ENCODE results near the gene IRF7.

The IRF7 gene

DNA sequence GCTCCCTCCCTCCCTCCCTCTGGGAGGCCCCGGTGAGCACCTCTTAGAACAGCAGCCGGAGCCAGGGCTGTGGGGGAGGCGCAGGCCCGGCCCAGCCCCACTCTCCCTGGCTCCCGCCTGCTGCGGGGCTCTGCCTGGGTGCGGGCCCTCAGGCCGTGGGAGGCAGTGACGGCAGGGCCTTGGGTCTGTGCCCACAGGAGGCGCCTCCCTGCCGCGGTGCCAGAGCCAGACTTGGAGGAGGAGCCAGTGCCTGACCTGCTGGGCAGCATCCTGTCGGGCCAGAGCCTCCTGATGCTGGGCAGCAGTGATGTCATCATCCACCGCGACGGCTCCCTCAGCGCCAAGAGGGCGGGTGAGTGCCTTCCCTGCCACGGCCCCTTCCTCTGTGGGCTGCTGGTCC is 9.5 kb downstream of the IRF7 start:
- no peak for DNase-seq

DNA sequence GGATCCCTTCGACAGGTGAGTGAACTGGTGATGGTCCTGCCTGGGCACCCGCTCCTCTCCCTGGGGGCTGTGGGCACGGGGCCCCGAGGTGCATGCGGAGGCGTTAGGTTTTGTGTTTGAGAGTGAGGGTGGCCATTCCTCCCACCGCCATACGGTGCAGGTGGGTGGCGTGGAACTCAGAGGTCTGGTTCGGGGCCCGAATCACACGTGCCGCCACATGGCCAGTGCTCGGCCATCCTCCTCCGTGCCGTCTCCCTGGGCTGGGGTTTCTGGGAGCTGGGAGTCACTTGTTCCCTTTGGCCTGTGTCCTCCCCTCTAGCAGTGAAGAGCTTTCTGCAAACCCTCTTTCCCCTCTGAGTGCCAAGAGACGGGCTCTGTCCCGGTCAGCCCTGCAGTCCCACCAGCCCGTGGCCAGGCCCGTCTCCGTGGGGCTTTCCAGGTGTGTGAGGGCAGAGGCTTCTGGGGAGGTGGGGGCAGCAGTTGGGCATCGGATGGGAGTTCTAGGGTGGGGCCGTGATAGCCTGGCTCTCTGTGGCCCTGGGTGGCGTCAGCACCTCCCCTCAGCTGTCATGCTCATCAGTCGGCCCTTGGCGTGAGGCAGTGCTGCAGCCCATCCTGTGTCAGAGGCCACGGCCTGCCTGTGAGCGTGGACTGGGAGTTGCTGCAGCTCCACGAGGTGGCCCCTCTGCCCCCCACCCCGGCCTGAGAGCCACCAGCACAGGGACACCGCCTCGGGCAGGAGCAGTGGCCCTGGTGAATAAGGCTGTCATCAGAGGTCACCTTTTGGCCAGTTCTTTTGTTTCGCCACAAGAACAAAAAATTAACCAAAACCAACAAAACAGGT is 10.2 kb downstream of the IRF7 start:
- no peak for DNase-seq

DNA sequence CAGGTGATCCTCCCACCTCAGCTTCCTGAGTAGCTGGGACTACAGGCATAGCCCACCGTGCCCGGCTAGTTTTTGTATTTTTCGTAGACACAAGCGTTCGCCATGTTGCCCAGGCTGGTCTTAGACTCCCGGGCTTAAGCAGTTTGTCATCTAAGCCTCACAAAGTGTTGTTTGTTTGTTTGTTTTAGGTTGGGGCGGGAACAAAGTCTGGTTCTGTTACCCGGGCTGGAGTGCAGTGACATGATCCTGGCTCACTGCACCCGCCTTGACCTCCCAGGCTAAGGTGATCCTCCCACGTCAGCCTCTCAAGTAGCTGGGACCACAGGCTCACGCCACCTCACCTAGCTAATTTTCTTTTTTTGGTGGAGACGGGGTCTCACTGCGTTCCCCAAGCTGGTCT is 12.6 kb downstream of the IRF7 start:
- DNase-seq: no peak

DNA sequence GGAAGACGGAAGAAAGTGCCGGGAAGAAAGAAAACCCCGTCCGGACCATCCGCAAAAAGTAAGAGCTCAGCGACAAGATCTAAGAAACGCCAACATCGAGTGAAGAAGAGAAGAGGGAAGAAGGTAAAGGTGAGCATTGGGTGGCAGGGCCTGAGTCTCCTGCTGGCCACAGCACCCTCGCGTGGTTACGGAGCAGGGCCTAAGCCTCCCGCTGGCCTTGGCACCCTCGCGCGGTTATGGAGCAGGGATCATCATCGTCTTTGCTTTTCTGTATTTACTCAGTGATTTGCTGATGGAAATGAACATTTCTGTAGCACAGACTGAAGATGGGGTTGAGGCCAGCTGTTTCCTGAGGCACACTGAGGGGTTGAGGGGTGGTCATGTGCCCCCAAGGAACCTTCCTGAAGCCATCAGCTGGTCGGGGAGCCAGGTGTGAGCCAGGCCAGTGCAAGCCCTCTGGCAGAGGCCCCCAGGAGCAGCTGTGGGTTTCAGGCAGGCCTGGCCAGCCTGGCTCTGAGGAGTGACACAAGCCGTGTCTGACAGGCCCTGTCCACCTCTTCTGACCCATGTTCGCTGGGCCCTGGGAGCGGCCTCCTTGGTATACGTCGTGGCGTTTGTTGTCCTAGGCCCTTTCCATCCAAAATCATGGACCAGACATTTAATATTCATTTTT is 14.0 kb downstream of the IRF7 start:
- no peak for DNase-seq

DNA sequence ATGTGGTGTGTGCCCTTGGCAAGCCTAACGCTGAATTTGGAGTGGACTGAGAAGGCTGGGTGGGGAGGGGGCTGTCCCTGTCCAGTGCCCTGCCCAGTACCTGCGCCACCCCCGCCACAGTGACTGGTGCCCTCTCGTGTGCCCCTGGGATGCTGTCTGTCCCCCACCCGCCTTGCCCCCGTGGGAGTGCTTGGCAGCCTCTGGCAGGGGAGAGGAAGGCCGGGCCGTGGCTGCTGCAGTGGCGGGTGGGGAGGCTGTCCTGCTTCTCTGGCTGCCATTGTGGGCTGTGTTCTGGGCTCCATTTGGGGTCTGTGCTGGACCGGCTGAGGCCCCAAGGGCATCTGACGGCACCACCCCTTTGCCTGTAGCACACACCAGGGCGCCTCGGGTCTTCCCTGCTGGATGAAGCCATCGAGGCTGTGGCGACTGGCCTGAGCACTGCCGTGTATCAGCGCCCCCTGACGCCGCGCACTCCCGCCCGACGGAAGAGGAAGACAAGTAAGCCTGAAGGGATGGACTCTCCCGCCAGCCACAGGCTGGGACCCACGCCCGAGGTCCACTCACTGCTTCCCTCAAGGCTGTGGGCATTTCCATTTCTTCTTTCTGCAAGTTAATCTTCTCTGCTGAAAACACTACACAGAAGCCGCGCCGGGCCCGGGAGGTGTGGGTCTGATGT is 17.6 kb downstream of the IRF7 start:
- DNase-seq: no peak

DNA sequence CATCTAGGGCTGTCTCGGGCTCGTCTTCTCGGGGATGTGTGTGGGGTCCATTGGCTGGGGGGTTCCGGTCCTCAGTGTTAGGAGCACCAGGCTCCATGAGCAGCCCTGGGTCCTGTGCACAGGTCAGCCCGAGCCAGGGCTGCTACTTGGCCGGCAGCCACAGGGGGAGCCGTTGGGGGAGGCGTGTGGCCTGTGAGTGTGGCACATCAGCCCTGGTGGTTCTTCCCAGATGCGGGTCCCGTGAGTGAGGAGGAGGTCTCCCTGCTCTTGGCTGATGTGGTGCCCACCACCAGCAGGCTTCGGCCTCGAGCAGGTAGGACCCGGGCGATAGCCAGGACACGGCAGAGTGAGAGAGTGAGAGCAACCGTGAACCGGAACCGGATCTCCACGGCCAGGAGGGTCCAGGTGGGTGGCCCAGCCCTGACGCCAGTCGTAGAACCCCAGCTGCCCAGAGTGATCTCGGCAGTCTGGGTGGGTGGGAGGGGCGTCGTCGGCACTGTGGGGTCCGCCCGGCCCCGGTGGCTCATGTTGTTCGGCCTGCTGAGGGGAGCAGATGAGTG is 18.5 kb downstream of the IRF7 start:
- no peak for DNase-seq

DNA sequence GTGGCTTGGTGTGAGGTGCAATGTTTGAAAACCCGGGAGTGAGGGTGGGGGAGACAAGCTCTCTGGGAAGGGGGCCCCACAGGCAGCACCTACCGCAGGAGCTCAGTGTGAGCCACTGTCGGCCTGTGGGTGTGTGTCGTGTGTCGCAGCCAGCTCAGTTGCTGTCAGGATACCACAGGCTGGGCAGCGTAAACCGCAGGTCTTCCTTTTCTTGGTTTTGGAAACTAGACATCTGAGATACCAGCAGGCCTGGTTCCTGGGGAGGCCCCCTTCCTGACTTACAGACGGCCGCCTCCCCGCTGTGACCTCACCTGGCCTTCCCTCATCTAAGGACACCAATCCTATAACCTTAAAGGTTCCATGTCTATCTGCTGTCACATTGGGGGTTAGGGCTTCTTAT is 19.4 kb downstream of the IRF7 start:
- no peak for DNase-seq

DNA sequence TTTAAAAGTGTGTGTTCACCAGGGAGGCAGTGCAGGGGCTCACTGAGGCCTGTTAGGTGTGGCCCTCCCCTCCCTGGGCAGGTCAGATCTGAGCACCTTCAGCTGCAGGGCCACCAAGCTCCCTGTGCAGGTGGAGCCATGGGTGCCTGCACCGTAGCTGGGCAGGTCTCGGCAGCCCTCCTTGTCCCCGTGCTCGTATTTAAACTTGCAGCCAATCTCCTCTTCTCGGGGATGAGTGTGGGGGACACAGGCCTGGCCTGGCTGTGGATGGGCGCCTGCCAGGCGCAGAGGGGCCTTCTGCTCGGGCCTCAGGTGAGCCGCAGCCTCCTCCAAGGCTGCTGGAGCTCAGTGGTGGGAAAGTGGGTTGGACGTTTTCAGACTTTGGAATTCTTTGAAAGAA is 20.4 kb downstream of the IRF7 start:
- no peak for DNase-seq

DNA sequence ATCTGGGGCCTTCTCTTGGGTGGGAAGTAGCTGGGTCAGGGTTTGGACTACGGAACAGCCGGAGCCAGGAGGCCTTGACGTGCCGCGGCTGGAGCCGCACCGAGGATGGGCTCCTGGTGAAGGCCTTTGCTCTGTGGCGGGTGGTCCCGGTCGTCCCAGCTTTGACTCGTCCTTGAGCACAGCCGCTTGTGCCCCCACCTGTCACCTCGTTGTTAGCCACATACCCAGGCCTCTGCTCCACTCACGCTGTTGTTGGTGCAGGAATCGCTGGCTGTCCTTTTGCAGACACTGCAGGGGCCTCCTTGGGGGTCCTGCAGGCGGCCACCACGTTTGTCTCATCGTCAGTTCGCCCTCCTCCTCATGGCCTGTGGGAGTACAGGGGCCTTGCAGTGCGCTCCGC is 22.4 kb downstream of the IRF7 start:
- no peak for DNase-seq

DNA sequence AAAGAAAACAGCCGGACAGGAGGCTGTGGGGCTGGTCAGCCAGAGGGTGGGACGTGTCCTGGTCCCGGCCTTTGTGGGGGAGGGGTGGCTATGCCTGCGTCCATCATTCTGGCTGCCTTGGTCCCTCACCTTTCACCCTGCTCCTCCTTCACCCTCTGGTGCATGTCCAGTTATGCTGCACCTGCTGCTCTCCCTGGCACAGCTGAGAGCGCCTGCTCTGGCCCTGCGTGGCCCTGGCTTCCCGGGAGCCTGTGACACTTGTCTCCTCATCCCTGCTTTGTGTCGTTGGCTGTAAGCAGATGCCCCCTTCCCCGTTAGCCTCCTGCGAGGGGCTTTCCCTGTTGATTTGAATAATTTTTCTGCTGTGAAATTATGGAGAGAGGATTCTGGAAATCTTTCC is 22.8 kb downstream of the IRF7 start:
- DNase-seq: no peak

DNA sequence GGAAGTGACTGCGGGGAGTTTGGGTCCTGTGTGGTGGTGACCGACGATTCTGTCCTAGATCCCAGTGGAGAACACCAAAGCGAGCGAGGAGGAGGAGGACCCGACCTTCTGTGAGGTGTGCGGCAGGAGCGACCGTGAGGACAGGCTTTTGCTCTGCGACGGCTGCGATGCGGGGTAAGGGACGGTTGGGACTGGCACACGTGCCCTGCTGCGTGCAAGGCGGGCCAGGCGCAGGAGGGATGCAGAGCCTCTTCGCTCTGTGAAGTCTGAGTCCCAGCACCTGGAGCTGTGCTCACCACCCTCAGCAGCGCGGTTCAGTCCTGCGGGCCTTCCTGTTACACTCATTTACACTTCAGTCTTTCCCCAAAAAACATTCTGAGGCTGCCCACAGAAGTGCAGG is 23.2 kb downstream of the IRF7 start:
- no peak for DNase-seq

DNA sequence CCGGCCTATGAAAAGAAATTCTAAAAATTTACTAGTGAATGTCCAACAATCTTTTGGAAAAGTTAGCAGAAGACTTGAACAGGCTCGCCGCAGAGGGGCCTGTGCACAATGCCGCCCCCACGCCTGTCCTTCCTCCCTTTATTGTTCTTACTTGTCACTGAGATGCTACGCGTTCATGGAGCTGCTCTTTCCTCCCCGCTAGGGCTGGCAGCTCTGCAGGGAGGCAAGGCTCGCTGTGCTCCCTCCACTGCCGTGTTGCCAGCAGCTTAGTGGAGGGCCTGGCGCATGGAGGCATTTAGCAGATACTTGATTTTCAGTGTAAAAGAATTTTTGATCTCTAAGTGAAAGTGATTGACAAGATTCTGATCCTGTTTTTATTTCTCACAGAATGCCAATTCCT is 24.8 kb downstream of the IRF7 start:
- DNase-seq: no peak

DNA sequence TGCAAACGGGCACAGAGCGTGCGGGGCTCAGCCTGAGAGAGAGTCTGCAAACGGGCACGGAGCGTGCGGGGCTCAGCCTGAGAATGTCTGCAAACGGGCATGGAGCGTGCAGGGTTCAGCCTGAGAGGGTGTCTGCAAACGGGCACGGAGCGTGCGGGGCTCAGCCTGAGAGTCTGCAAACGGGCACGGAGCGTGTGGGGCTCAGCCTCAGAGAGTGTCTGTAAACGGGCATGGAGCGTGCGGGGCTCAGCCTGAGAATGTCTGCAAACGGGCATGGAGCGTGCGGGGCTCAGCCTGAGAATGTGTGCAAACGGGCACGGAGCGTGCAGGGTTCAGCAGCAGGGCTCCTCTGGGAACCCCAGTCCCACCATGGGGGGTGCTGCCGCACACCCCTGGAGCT is 26.0 kb downstream of the IRF7 start:
- no peak for DNase-seq

DNA sequence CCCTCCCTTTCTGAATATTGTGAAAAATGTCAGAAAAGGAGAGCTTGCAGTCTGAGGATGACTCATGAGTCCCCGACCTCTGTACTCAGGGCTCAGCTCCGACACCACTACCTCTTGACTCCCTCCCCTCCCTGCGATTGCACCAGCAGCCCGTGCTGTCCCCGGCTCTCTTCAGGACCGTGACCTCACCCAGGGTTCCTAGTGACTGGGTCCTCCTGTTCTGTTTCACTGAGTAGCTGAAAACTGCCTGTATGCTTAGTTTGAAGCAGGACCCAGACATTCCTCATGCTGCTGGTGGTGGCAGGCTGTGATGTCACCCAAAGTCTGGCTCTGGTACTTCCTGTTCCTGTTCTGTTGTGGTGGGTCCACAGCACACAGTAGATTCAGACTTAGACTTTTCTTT is 27.8 kb downstream of the IRF7 start:
- DNase-seq: no peak

DNA sequence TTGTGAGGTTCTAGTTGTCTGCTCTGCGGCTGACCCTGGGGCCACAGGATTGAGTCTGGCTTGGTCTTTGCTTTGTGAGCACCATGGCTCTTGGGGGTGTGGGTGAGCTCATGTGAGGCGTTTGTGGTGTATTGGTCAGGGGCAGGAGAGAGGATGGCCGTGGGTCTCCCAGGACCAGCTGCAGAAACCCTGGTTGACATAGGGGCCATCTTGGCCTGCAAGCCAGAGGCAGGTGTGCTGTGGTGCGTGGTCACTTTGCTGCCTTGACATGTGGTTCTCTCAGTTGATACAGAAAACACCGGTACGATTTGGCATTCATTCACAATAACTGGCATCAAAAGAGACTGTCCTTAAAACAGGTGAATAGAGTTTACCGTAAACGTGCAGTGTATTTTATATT is 28.2 kb downstream of the IRF7 start:
- DNase-seq: no peak

DNA sequence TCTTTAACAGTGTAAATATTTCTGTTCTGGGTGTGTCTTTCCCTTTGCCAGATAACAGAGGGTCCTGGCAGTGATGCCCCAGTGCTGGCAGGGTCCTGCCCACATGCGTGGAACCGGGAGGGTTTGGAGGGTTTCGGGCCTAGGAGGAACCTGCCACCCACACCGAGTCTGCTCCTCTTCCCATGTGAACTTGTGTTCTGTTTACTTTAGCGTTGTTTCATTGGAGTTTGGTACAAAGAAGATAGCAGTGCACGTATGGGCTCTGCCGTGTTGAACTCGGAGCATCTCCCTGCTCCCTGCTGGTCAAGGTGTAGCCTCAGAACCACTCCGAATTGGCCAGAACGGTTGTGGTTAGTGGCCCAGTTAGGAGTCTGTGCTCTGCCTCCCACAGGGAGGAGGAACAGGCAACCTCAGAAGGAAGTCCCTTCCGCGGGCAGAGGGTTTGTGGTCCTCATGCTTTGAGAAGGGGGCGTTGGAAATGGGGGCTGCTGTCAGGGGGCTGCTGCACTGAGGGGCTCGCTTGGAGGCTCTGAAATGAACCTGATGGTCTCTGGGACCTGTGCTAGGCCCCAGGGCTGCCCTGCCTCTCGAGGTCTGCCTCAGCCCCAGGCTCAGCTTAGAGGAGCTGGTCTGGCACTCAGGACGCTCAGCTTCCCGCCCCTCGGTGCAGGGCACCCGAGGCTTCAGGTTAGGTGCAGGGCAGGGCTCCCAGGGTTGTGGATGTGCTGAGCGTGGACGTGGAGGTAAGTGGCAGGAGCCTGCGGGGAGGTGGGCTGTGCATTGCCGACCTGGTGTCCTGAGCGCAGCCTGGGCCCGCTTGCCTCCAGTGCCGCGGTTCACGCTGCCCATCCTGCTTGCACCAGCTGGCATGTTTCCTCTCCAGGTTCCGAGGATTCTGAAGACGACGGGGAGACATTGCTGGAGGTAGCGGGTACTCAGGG is 29.1 kb downstream of the IRF7 start:
- no peak for DNase-seq

DNA sequence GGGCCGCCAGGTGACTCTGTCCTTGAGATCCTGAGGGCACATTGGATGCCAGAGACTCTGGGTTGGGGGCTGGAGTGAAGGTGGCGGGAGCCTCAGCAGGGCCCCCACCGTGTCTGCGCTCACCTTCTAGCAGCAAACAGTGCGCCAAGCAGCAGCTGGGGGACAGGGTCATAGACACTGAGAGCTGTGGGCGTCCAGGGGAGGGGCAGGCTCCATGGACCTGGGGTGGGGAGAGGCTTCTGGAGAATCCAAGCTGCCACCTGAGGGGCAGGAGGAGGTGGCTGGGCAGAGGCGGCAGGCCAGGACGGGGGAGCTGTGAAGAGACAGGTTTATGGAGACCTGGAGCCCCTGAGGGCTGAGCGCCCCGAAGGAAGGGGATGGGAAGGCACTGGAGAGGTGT is 31.5 kb downstream of the IRF7 start:
- no peak for DNase-seq

DNA sequence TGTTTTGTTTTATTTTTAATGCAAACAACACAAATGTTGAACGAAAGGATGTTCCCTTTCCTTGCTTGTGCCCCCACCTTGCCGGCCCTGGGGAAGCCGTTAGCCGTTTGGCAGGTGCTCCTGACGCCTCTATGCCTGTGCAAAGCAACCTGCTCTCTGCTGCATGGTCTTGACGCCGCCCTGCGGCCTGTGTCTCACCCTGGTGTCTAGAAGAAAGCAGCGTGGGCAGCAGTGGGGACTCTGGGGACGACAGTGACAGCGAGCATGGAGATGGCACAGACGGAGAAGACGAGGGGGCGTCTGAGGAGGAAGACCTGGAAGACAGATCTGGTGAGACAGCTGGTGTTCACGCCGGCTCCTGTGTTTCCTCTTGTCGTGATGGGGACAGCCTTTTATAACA is 34.0 kb downstream of the IRF7 start:
- no peak for DNase-seq

DNA sequence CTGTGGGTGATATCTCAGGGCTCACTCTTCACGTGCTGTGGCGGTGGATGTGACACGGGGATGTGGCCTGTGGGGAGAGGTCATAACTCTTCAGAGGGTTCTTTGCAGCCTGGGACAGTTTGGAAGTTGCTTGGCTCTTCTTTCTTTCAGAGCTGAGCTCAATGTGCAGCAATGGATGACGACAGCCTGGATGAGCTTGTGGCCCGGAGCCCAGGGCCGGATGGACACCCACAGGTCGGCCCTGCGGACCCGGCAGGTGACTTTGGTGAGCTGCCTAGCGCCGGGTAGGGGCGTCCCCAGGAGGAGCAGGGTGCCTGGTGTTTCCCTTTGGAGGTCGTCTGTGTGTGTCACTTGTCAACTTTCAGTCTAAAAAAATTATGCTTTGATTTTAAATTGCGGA is 34.4 kb downstream of the IRF7 start:
- no peak for DNase-seq

DNA sequence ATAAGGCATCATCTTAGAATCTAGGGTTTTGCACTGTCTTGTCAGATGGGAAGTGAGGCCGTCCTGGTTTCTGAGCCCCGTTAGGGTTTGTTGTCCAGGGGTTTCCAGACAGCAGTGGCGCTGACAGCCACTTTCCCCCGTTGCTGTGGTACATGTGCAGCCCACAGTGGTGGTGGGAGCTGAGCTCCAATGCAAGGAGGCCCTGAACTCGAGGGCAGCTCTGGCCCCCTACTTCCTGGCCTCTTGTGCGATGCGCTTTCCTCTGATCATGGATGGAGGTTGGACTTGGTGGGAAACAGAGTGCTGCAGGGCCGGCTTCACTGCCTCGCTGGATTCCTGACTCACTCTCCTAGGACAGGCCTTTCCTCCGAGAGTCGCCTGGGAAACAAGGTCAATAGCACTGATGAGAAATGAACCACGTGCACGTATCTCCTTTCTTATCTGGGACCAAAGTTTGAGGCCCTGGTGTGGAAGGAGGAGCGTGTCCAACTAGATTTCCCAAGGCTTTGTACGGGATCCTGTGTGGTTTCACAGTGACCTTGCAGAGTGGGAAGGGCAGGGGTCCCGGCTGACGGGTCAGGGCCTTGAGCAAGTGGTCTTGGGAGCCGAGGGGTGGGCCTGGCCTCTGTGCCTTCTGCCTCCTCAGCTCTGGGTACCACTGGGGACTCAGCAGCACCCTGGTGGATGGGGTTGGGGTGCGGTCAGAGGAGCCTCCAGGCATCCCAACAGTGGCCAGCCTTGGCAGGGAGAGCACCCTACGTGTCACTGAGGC is 35.7 kb downstream of the IRF7 start:
- DNase-seq: no peak

DNA sequence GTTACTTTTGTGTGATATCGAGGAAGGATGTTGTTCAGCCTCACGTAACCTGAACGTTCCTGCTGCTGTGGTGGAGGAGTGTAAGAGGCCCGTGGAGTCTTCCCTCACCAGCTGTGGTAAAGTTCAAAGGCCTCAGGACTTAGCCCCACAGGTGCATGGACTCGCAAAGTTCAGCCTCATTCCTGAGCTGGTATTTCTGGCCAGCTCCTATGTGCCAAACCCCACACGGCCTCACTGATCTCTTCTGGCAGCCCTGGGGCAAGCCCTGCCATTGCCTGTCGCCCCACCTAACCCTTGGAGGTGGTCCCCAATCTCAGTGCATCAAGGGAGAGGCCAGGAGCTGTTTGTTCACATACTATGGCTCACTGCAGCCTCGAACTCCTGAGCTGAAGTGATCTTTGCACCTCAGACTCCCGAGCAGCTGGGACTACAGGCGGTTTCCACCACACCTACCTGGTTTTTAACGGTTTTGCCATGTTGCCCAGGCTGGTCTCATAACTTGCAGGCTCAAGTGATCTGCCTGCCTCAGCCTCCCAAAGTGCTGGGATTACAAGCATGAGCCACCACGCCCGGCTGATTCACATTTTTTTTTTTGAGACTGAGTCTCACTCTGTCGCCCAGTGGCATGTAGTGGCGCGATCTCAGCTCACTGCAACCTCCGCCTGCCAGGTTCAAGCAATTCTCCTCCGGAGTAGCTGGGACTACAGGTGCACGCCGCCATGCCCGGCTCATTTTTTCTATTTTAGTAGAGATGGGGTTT is 37.3 kb downstream of the IRF7 start:
- no peak for DNase-seq
